Transverse colon (tissue), 4 donors: ENCODE results near the gene AMOTL2. TPM values are rescaled to one million over a fixed set of nuclear protein-coding genes. Genes with fewer than 3 reads are reported as not detected.

Source experiments
- DNase-seq: peaks from one replicate; pipeline ENCODE4 v3.0.0-alpha.2; 2019
- H3K27ac ChIP-seq, 4 donors: fragments of 200-600 bp; sonication (generic); 2 replicates each; pipeline ENCODE4 v1.5.1; 2016 to 2018; ENCODE audit warnings: inconsistent platforms in 4 of 4
- H3K27me3 ChIP-seq: fragments of 200-600 bp; sonication (generic); 2 replicates; pipeline ENCODE4 v1.5.1; 2017; ENCODE audit warnings: inconsistent platforms
- H3K36me3 ChIP-seq, 4 donors: fragments of 200-600 bp; sonication (generic); 2 replicates each; pipeline ENCODE4 v1.5.1; 2017 to 2019; ENCODE audit warnings: inconsistent platforms in 4 of 4
- H3K4me1 ChIP-seq, 4 donors: fragments of 200-600 bp; sonication (generic); 2 replicates each; pipeline ENCODE4 v1.5.1; 2017 to 2020; ENCODE audit warnings: inconsistent platforms in 4 of 4
- H3K4me3 ChIP-seq, 4 donors: fragments of 200-600 bp; sonication (generic); 1 replicate in 1 of 4; 2 replicates in 3 of 4; pipeline versions ENCODE4 v1.5.1 to v1.6.1; 2017 to 2019; ENCODE audit warnings: inconsistent platforms in 4 of 4
- H3K9me3 ChIP-seq, 2 donors: fragments of 200-600 bp; sonication (generic); 2 replicates each; pipeline ENCODE4 v1.5.1; 2017 to 2019; ENCODE audit warnings: inconsistent platforms in 2 of 2
- EP300 ChIP-seq: sonication (generic); formaldehyde crosslinking; IDR thresholded peaks from one replicate; pipeline ENCODE4 v1.6.1; 2017; ENCODE audit warnings: antibody characterized with exemption, low read depth
- POLR2A ChIP-seq: fragments of 450-650 bp; IDR thresholded peaks from one replicate; pipeline ENCODE4 v1.6.1; 2016; ENCODE audit warnings: antibody characterized with exemption, mild to moderate bottlenecking, moderate library complexity
- POLR2AphosphoS5 ChIP-seq, 3 donors: sonication (generic); formaldehyde crosslinking; IDR thresholded peaks; one replicate each; pipeline ENCODE4 v1.6.1; 2016; ENCODE audit warnings: antibody characterized with exemption in 3 of 3
- WGBS, 2 donors: methylation state at CpG; one replicate each; pipeline ENCODE4 v1.1.5; 2018; ENCODE audit warnings: low coverage in 1 of 2; 5-methylcytosine and 5-hydroxymethylcytosine counted together
- in situ Hi-C, 4 donors: fragments of 200-750 bp; cut with MboI; loops; one replicate each; pipeline versions ENCODE4 v1.15.0 to v1.15.1; 2017; ENCODE audit warnings: low sequenced_read_pairs in 3 of 4, low pct_ligation_motif_present in 1 of 4, low pct_unique_long_range_greater_than_20kb in 1 of 4
- intact Hi-C: fragments of 100-400 bp; cut with DNase I; formaldehyde crosslinking; loops from one replicate; pipeline ENCODE4 v1.15.1; 2023; ENCODE audit warnings: low total_unique reads
- total RNA-seq, 4 donors: library from RNA; depleted of rRNA; stranded (reverse); fragments of >200 nt; gene quantifications; one replicate each; pipeline ENCODE4 v1.1.0, GENCODE V29; 2016
- TF ChIP-seq, protein P1 (sequence below), 5 experiments: fragments of 200-600 bp in 3 of 5; fragments of 450-650 bp in 2 of 5; sonication (generic) in 3 of 5; IDR thresholded peaks; 1 replicate in 2 of 5; 2 replicates in 3 of 5; pipeline ENCODE4 v1.5.1; 2016 to 2017; ENCODE audit warnings: antibody characterized with exemption in 5 of 5, inconsistent platforms in 3 of 5, mild to moderate bottlenecking in 2 of 5, moderate library complexity in 1 of 5

AMOTL2 gene
- total RNA-seq, 4 donors from 2014 or later = 14.5 to 50.9 (median 23.8) TPM

DNA sequence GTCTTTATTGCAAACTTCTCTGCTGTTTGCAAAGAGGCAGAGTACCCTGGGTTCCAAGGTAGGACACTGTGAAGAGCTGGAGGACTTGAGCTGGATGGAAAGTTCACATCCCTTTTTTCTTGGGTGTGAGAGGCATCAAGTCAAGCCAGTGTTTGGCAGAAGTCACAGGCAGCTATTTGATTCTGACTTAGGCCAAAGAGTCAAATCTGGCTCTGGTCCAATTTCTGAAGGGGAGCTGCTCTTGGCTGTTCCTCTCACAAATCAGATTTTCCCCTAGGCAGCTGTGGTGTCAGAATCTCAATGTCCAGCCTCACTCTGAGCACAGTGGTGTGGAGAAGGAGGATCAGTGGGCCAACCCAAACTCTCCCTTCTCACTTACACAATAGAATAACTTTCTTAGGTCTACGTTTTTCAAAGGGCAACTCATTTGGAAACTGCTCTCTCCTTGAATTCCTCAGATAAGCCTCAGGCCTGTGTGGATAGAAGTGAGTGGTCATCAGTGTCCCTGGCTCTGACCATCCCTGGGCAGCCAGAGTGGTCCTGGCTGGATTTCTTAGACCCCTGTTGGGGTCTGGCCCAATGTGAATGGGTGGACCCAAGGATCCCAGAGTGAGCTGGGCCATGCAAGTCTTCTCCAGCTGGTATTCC lies 18.2 kb upstream of the AMOTL2 start:
- WGBS, 2 donors = 67% methylated on average over 1 of the region's 1 CpG; no CpG with 5 or more reads in 1 of the 2 donors
- in situ Hi-C loops = no loop called here
- H3K4me3 ChIP-seq = no peak overlapping the region
- TF ChIP-seq EP300 (no peak), POLR2A (no peak), POLR2AphosphoS5 (IDR thresholded peaks at IDR 0.05) (no peak)
- TF ChIP-seq, protein P1, sequence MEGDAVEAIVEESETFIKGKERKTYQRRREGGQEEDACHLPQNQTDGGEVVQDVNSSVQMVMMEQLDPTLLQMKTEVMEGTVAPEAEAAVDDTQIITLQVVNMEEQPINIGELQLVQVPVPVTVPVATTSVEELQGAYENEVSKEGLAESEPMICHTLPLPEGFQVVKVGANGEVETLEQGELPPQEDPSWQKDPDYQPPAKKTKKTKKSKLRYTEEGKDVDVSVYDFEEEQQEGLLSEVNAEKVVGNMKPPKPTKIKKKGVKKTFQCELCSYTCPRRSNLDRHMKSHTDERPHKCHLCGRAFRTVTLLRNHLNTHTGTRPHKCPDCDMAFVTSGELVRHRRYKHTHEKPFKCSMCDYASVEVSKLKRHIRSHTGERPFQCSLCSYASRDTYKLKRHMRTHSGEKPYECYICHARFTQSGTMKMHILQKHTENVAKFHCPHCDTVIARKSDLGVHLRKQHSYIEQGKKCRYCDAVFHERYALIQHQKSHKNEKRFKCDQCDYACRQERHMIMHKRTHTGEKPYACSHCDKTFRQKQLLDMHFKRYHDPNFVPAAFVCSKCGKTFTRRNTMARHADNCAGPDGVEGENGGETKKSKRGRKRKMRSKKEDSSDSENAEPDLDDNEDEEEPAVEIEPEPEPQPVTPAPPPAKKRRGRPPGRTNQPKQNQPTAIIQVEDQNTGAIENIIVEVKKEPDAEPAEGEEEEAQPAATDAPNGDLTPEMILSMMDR (IDR thresholded peaks at IDR 0.05) = no peak
- intact Hi-C loops = no loop called here
- H3K27ac ChIP-seq = peak overlapping the region in 1 of 4 donors; percentile 28
- no peaks in the 10 kb centered on the region for H3K36me3 ChIP-seq
- no peak for DNase-seq
- H3K4me1 ChIP-seq = peaks cover 0 to 8% (median 0%) of the 10 kb centered on the region in 4 donors
- no peaks in the 10 kb centered on the region for H3K9me3 ChIP-seq
- no peaks in the 10 kb centered on the region for H3K27me3 ChIP-seq

DNA sequence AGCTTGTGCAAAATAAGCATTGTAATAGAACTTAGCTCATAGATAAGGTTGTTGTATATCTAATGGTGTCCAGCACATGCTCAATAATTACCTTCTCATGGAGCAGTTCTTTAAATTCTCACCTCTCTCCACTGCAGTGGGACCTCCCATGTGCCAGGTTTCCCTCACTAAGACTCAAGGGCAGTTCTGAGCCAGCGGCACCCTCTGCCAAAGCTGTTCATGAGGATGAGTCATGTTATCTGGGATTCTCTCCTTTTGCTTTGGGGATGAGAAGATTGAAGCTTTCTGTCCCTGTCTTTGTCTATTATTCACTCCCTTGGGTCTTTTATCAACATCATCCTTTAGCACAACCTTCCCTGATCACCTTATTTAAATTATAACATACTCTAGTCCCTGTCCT lies 15.6 kb upstream of the AMOTL2 start:
- Histone ChIP-seq H3K4me3 (no peak overlapping the region), H3K4me1 (peaks cover 0 to 8% (median 0%) of the 10 kb centered on the region in 4 donors), H3K9me3 (no peaks in the 10 kb centered on the region), H3K27ac (no peak overlapping the region), H3K27me3 (no peaks in the 10 kb centered on the region), H3K36me3 (no peaks in the 10 kb centered on the region)
- TF ChIP-seq POLR2A = no peak
- intact Hi-C loops = loop anchor here (5.0 kb wide), 1 partner anchor 173 kb away; no protein-coding TSS in a partner anchor
- no peak for DNase-seq
- in situ Hi-C loops = loop anchor here in 1 of 4 donors (10.0 kb wide), 1 partner anchor 85 kb away; no protein-coding TSS in a partner anchor
- WGBS, 2 donors = 100% methylated on average over 1 of the region's 1 CpG

DNA sequence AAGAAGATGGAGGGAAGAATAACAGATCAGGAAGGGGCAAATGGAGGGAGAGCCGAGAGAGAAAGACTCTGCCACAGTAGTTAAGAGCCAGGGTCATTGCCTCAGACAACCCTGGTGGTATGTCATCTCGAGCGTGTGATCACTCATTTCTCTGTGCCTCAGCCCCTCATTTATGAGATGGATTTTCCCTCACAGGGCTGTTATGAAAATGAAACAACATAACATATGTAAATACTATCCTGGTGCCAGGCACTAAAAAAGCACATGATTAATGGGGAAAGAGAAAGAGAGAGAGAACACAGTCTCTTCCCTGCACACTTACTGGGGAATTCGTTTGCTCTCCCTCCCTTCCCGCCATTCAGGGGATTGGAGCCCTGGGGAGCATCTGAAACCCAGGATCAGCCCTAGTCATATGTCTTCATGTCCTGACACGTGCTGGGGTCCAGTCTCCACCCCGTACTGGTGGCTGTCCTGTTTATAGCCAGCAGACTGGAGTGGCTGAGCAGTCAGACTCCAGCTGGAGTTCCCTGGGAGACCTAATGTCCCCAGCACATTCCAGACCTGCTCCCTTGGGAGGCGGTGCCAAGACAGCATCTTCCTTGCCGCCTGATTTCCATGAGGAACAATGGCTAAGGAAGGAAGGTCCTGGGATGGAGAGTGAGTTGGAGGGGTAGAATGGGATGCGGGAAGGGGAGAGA lies 14.7 kb upstream of the AMOTL2 start:
- TF ChIP-seq, protein P1 (IDR thresholded peaks at IDR 0.05) = no peak
- no peak for TF ChIP-seq EP300
- Histone ChIP-seq H3K4me1 (peaks cover 0 to 8% (median 0%) of the 10 kb centered on the region in 4 donors), H3K4me3 (no peak overlapping the region), H3K9me3 (no peaks in the 10 kb centered on the region), H3K27me3 (no peaks in the 10 kb centered on the region), H3K27ac (no peak overlapping the region), H3K36me3 (no peaks in the 10 kb centered on the region)
- in situ Hi-C loops (loop anchor here in 1 of 4 donors (10.0 kb wide), 1 partner anchor 84 kb away; no protein-coding TSS in a partner anchor), intact Hi-C loops (loop anchor here (5.0 kb wide), 1 partner anchor 172 kb away; no protein-coding TSS in a partner anchor)
- DNase-seq = no peak
- 59 to 67% methylated on average over 5 to 10 of the region's 10 CpGs for WGBS, 2 donors

DNA sequence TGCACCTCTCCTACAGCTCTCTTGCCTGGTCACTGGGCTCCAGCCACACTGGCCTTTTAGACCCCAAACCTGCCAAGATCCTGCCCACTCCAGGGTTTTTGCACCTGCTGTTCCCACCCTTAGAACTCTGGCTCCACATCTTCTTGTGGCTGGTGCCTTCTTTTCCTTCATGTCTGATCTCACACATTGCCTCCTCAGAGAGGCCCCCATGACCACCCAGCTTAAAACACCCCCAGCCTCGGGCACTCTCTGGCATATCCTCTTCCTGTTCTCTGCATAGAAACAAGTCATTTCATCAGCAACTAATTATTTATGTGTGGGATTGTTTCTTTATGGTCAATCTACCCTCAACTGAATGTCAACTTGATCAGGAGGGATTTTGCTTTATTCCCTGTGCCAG lies 14.0 kb upstream of the AMOTL2 start:
- Histone ChIP-seq H3K27me3 (no peaks in the 10 kb centered on the region), H3K36me3 (no peaks in the 10 kb centered on the region), H3K4me3 (no peak overlapping the region), H3K4me1 (peaks cover 0 to 8% (median 0%) of the 10 kb centered on the region in 4 donors), H3K9me3 (no peaks in the 10 kb centered on the region), H3K27ac (no peak overlapping the region)
- in situ Hi-C loops (loop anchor here in 1 of 4 donors (10.0 kb wide), 1 partner anchor 83 kb away; no protein-coding TSS in a partner anchor), intact Hi-C loops (loop anchor here (5.0 kb wide), 1 partner anchor 171 kb away; no protein-coding TSS in a partner anchor)
- DNase-seq = no peak
- 39% methylated on average over 1 of the region's 1 CpG; no CpG with 5 or more reads in 1 of the 2 donors for WGBS, 2 donors
- TF ChIP-seq, protein P1 (IDR thresholded peaks at IDR 0.05) = no peak
- TF ChIP-seq POLR2AphosphoS5 (IDR thresholded peaks at IDR 0.05) (no peak), POLR2A (no peak), EP300 (no peak)
